Dendritic cell treated with granulocyte-macrophage colony-stimulating factor and Interleukin-4, amounts not matched to agents 40 ng/mL and 50 ng/mL, for 4 days (primary cell): ENCODE results near the gene RBM33.

Source experiments
- H3K27ac Mint-ChIP-seq: one replicate; pipeline ENCODE4 v1.8.0; 2022; ENCODE audit warnings: mild to moderate bottlenecking, mixed read lengths
- H3K27me3 Mint-ChIP-seq: one replicate; pipeline ENCODE4 v1.8.0; 2022; ENCODE audit warnings: mild to moderate bottlenecking, mixed read lengths
- H3K36me3 Mint-ChIP-seq: one replicate; pipeline ENCODE4 v1.8.0; 2022; ENCODE audit warnings: low read depth, mixed read lengths
- H3K4me1 Mint-ChIP-seq: one replicate; pipeline ENCODE4 v1.8.0; 2022; ENCODE audit warnings: low read depth, mixed read lengths
- H3K4me3 Mint-ChIP-seq: one replicate; pipeline ENCODE4 v1.8.0; 2022; ENCODE audit warnings: mild to moderate bottlenecking, moderate library complexity, mixed read lengths
- H3K9me3 Mint-ChIP-seq: one replicate; pipeline ENCODE4 v1.8.0; 2022; ENCODE audit warnings: mixed read lengths
- intact Hi-C: fragments of 100-400 bp; cut with micrococcal nuclease; formaldehyde crosslinking; loops from one replicate; pipeline ENCODE4 v1.15.0; 2022

Gene RBM33

GRCh38 chr7:155738104-155738503, 93.6 kb downstream of the RBM33 start:
- intact Hi-C loops, result no loop called here
- Mint-ChIP-seq H3K4me1 (peaks cover 10% of the 10 kb centered on the region), H3K27ac (no peak overlapping the region), H3K4me3 (no peak overlapping the region), H3K9me3 (no peaks in the 10 kb centered on the region), H3K36me3 (peaks cover 87% of the 10 kb centered on the region), H3K27me3 (no peaks in the 10 kb centered on the region)

DNA sequence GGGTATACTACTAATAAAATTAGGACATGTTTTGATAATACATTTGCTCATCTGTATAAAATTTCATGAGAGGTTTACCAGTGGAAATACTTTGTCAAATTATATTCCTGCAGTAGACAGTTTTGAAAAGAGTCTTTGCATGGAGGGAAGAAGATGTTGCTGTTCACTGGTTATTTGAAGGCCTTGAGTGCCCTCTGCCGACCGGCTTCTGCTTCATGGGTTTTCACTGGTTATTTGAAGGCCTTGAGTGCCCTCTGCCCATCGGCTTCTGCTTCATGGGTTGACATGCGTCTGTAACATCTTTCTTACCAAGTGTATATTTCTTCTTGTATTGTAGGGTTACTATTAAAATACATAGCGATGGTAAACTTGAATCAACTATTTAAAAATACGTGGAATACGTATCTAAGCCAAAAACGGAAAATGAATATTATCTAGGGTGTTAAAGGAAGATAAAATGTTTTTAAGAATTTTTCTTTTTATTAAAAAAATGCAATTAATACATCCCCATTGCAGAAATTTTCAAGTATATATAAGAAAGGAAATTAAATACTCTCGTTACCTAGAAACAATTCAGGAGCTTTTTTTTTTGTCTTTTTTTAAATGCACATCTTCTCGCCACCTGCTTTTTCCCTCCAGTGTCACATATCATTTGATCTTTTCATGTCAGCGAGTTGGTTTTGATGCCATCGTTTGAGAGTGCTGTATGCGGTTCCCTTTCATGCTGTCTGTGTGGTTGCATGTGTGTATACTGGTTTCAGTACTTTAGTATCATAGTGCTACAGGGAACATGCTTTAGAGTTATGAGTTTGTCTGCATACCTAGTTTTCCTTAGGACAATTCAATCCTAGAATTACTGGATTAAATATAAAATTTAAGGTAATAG, 94.4 kb downstream of the RBM33 start:
- intact Hi-C loops, result no loop called here
- Mint-ChIP-seq H3K4me1 (peaks cover 14% of the 10 kb centered on the region), H3K27me3 (no peaks in the 10 kb centered on the region), H3K9me3 (no peaks in the 10 kb centered on the region), H3K4me3 (no peak overlapping the region), H3K27ac (no peak overlapping the region), H3K36me3 (peaks cover 87% of the 10 kb centered on the region)

DNA sequence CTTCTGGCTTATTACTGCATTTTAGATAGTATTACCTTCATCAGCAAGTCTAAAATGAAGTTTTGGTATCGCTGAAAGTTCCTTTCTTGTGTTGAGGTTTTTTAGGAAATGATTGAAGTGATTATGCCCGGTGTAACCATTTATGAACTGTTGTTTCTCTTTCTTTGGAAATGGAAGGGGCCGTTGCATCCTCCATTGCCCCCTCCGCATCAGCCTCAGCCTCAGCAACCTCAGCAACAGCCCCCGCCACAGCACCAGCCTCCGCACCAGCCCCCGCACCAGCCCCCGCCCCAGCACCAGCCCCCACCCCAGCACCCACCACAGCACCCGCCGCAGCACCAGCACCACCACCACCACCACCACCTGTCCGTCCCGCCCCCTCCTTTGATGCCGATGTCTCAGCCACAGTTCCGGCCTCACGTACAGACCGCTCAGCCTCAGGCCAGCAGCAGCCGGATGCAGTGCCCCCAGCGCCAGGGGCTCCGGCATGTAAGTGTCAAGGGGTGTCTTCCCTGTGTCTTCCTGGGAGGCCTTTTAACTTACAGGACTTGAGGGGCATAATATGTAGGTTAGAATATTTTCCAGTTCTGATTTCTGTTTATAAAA, 95.2 kb downstream of the RBM33 start:
- Mint-ChIP-seq H3K36me3 (peaks cover 86% of the 10 kb centered on the region), H3K9me3 (no peaks in the 10 kb centered on the region), H3K27me3 (no peaks in the 10 kb centered on the region), H3K27ac (no peak overlapping the region), H3K4me3 (no peak overlapping the region), H3K4me1 (peaks cover 15% of the 10 kb centered on the region)
- intact Hi-C loops, result no loop called here

- H3K27ac Mint-ChIP-seq, result no peak overlapping the region
- intact Hi-C loops, result no loop called here
- H3K36me3 Mint-ChIP-seq, result peaks cover 88% of the 10 kb centered on the region
- H3K9me3 Mint-ChIP-seq, result no peaks in the 10 kb centered on the region
- H3K4me1 Mint-ChIP-seq, result peaks cover 8% of the 10 kb centered on the region
- H3K4me3 Mint-ChIP-seq, result no peak overlapping the region
- no peaks in the 10 kb centered on the region for H3K27me3 Mint-ChIP-seq
These were observed 96.6 kb downstream of the RBM33 start for GRCh38 chr7:155741082-155741481.

DNA sequence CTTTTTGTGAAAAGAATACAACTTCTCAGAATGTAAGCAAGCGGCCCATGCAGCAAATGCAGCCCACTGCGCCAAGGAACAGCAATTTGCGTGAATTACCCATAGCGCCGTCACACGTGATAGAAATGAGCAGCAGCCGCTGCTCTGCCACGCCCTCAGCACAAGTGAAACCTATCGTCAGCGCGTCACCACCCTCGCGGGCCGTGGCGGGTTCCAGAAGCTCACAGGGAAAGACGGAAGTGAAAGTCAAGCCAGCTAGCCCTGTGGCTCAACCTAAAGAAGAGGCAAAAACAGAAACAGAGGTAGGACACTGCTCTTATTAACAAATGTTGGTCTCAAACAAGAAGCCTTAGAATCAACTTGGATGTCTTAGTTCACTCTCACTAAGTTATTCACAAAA, 97.3 kb downstream of the RBM33 start:
- Mint-ChIP-seq H3K27me3 (no peaks in the 10 kb centered on the region), H3K4me1 (peaks cover 6% of the 10 kb centered on the region), H3K9me3 (no peaks in the 10 kb centered on the region), H3K27ac (no peak overlapping the region), H3K4me3 (no peak overlapping the region), H3K36me3 (peaks cover 93% of the 10 kb centered on the region)
- intact Hi-C loops, result no loop called here

- H3K27ac Mint-ChIP-seq, result no peak overlapping the region
- H3K27me3 Mint-ChIP-seq, result no peaks in the 10 kb centered on the region
- H3K4me3 Mint-ChIP-seq, result no peak overlapping the region
- peaks cover 12% of the 10 kb centered on the region for H3K4me1 Mint-ChIP-seq
- no peaks in the 10 kb centered on the region for H3K9me3 Mint-ChIP-seq
- intact Hi-C loops, result no loop called here
- peaks cover 80% of the 10 kb centered on the region for H3K36me3 Mint-ChIP-seq
These were observed 98.7 kb downstream of the RBM33 start for GRCh38 chr7:155743177-155743576.

GRCh38 chr7:155744971-155745683, 100.7 kb downstream of the RBM33 start:
- Mint-ChIP-seq H3K36me3 (peaks cover 69% of the 10 kb centered on the region), H3K4me1 (peaks cover 29% of the 10 kb centered on the region), H3K4me3 (no peak overlapping the region), H3K27ac (no peak overlapping the region), H3K9me3 (no peaks in the 10 kb centered on the region), H3K27me3 (no peaks in the 10 kb centered on the region)
- intact Hi-C loops, result no loop called here

- Mint-ChIP-seq H3K36me3 (peaks cover 62% of the 10 kb centered on the region), H3K27ac (no peak overlapping the region), H3K9me3 (no peaks in the 10 kb centered on the region), H3K27me3 (no peaks in the 10 kb centered on the region), H3K4me1 (peaks cover 29% of the 10 kb centered on the region), H3K4me3 (no peak overlapping the region)
- intact Hi-C loops, result no loop called here
These were observed 101.3 kb downstream of the RBM33 start for GRCh38 chr7:155745737-155746136.

DNA sequence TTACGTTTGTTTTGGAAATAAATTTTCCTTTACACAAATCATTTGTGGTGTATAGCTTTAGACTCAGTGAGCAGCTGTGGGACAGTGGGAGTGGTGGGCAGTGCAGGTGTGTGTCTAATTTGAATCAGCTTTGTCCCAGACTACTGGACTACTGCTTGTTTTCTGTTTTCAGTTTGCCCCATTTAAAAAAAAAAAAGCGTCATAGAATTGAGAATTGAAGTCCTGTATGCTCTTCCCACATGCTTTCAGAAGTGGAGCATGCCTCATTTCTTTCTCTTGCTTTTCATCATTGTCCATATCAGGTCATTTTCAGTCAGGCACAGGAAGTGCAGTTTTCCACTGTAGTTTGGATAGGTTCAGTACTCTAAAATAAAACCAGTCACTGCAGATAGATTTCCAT, 101.7 kb downstream of the RBM33 start:
- H3K27me3 Mint-ChIP-seq, result no peaks in the 10 kb centered on the region
- H3K9me3 Mint-ChIP-seq, result no peaks in the 10 kb centered on the region
- peaks cover 29% of the 10 kb centered on the region for H3K4me1 Mint-ChIP-seq
- peaks cover 58% of the 10 kb centered on the region for H3K36me3 Mint-ChIP-seq
- intact Hi-C loops, result no loop called here
- H3K27ac Mint-ChIP-seq, result no peak overlapping the region
- H3K4me3 Mint-ChIP-seq, result no peak overlapping the region

DNA sequence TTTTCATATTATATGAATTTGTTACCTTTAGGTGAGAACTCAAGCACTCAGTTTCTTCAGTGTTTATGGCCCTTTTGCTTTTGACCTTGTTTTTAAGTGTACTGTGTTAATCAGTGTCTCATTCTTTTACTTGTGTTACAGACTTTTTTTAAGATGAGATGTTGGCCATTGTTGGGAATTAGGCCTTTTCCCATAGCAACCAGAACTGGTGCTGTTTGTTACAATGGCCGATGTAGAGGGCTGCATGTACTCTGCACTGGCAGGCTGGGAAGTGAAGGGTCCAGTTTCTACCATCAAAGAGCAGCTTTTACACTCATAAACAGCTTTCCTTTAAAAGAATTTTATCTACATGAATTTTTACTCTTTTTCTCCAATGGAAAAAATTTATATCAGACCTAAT, 102.7 kb downstream of the RBM33 start:
- H3K9me3 Mint-ChIP-seq, result no peaks in the 10 kb centered on the region
- H3K27ac Mint-ChIP-seq, result no peak overlapping the region

DNA sequence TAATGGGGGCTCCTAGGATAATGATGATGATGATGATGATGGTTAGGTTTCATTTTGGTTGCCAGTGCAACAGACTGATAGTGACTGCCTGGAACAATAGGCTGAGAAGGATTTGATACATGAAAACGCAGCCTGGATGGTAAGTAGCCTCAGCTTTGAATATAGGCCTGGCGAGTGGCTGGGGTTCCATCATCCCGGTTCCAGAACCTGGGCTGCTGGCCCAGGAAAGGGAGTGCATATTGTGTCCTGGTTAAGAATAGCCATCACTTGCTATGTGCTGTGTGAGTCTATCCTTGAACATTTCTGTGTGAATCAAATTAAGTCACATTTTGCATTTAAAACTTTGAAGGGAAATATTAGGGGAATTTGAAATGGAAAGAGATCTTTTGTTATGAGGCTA, 105.1 kb downstream of the RBM33 start:
- Mint-ChIP-seq H3K9me3 (no peaks in the 10 kb centered on the region), H3K36me3 (peaks cover 42% of the 10 kb centered on the region), H3K27me3 (no peaks in the 10 kb centered on the region), H3K4me1 (peaks cover 56% of the 10 kb centered on the region), H3K27ac (no peak overlapping the region), H3K4me3 (no peak overlapping the region)
- intact Hi-C loops, result no loop called here

More for the DNA sequence above, 102.7 kb downstream of the RBM33 start:
- Mint-ChIP-seq H3K4me1 (peaks cover 39% of the 10 kb centered on the region), H3K36me3 (peaks cover 48% of the 10 kb centered on the region), H3K27me3 (no peaks in the 10 kb centered on the region), H3K4me3 (no peak overlapping the region)
- intact Hi-C loops, result no loop called here

DNA sequence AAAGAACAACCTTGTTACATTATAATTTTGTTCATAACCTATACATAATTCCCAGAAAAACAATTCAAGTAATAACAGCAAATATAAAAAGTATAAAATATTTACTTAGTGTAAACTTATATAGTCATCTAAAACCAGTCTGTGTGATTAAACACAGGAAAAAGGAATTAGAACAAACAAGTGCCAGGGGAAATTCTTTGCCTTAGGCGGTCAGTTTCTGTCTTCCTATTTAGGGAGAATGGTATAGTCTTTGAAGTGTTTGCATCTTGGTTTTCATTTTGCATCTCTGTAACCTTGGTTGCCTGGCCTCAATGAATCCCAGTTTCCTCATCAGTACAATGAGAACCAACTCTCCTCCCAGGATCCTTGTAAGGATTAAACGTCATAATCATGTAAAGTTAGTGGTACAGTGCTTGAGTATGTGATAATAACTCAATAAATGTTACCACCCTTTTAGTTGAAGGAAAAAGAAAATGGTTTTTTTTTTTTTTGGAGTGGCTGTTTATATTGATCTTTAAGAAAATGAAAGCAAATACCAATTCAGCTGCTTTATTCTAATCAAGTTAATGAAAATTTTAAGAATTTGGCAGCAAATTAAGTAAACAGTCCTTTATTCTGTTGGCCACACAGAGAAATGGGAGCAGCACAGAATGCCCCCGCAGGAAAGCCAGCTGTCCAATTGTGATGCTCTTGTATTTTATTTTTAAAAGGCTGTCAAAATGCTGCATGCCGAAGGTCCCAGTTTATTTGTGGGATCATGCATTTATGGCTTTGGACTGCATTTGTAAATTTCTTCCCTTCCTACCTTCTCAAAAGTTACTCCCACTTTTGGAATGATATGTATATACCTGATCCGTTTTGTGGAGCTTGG, 106.0 kb downstream of the RBM33 start:
- Mint-ChIP-seq H3K4me1 (peaks cover 65% of the 10 kb centered on the region), H3K36me3 (peaks cover 38% of the 10 kb centered on the region), H3K4me3 (no peak overlapping the region), H3K27ac (no peak overlapping the region), H3K9me3 (no peaks in the 10 kb centered on the region), H3K27me3 (no peaks in the 10 kb centered on the region)
- intact Hi-C loops, result loop anchor here (10.0 kb wide), 2 partner anchors 546 to 826 kb away; no protein-coding TSS in a partner anchor

DNA sequence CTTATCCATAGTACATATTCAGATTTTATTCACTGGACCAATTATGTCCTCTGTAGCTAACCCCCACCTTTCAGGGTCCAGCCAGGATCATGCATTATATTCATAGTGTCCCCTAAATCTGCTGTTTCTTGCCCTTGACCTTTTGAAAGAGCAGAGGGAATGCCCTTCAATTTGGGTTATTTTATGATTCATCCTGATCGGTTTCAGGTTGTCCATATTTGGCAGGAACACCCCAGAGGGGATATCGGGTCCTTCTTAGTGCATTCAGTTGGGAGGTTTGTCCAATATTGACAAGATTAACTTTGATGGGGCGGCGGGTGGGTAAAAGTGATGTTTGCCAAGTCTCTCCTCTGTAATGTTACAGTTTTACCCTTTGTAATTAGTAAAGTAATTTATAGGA, 106.9 kb downstream of the RBM33 start:
- intact Hi-C loops, result loop anchor here (10.0 kb wide), 2 partner anchors 547 to 827 kb away; no protein-coding TSS in a partner anchor
- no peak overlapping the region for H3K4me3 Mint-ChIP-seq
- no peak overlapping the region for H3K27ac Mint-ChIP-seq
- no peaks in the 10 kb centered on the region for H3K9me3 Mint-ChIP-seq
- H3K27me3 Mint-ChIP-seq, result no peaks in the 10 kb centered on the region
- peaks cover 69% of the 10 kb centered on the region for H3K4me1 Mint-ChIP-seq
- peaks cover 29% of the 10 kb centered on the region for H3K36me3 Mint-ChIP-seq
